CD14-positive monocyte (primary cell): ENCODE results near the gene TMEM86B. TPM values are rescaled to one million over a fixed set of nuclear protein-coding genes. Genes with fewer than 3 reads are reported as not detected.

ENCODE experiments used
- DNase-seq, 3 donors: peaks; one replicate each; pipeline ENCODE4 v3.0.0-alpha.2; 2011 to 2022
- H2AFZ ChIP-seq: 2 replicates; pipeline ENCODE4 v1.6.0; 2012; ENCODE audit warnings: mild to moderate bottlenecking, low read depth, low read length, inconsistent platforms; ENCODE audit not compliant: insufficient read depth, poor library complexity, severe bottlenecking
- H3K27ac ChIP-seq, 2 donors: 1 replicate in 1 of 2; 2 replicates in 1 of 2; pipeline ENCODE4 v1.5.1; 2012 to 2013; ENCODE audit warnings: low read length in 2 of 2, control low read depth in 1 of 2, inconsistent platforms in 1 of 2, low read depth in 1 of 2, mild to moderate bottlenecking in 1 of 2
- H3K27me3 ChIP-seq, 2 donors: one replicate each; pipeline versions ENCODE4 v1.6.0 to v1.6.1; 2011 to 2013; ENCODE audit warnings: low read length in 2 of 2; ENCODE audit not compliant: control insufficient read depth in 2 of 2, insufficient read depth in 2 of 2
- H3K36me3 ChIP-seq, 2 donors: replicated peaks in 1 of 2; 1 replicate in 1 of 2; 2 replicates in 1 of 2; pipeline versions ENCODE4 v1.5.1 to v1.6.1; 2012 to 2013; ENCODE audit warnings: low read length in 2 of 2, control low read depth in 1 of 2, inconsistent platforms in 1 of 2, mild to moderate bottlenecking in 1 of 2; ENCODE audit not compliant: insufficient read depth in 2 of 2, control insufficient read depth in 1 of 2
- H3K4me1 ChIP-seq, 2 donors: 1 replicate in 1 of 2; 2 replicates in 1 of 2; pipeline versions ENCODE4 v1.5.1 to v1.6.1; 2012 to 2013; ENCODE audit warnings: low read length in 2 of 2, control low read depth in 1 of 2, inconsistent platforms in 1 of 2, mild to moderate bottlenecking in 1 of 2, moderate library complexity in 1 of 2; ENCODE audit not compliant: insufficient read depth in 2 of 2, control insufficient read depth in 1 of 2
- H3K4me2 ChIP-seq: replicated peaks from 2 replicates; pipeline ENCODE3; 2012; ENCODE audit warnings: low read length, moderate library complexity, mild to moderate bottlenecking; ENCODE audit not compliant: poor library complexity, severe bottlenecking; ENCODE audit errors: extremely low read depth
- H3K4me3 ChIP-seq, 3 experiments: fragments of 200-600 bp in 1 of 3; sonication (generic) in 1 of 3; replicated peaks in 1 of 3; 1 replicate in 2 of 3; 2 replicates in 1 of 3; pipeline ENCODE4 v1.5.1; 2011 to 2013; ENCODE audit warnings: low read length in 3 of 3, mild to moderate bottlenecking in 3 of 3, control low read depth in 2 of 3, low read depth in 2 of 3, inconsistent platforms in 1 of 3, moderate library complexity in 1 of 3
- H3K79me2 ChIP-seq: 2 replicates; pipeline ENCODE4 v1.6.0; 2012; ENCODE audit warnings: mild to moderate bottlenecking, control low read depth, inconsistent platforms, low read length, moderate library complexity; ENCODE audit not compliant: insufficient read depth
- H3K9ac ChIP-seq: 2 replicates; pipeline ENCODE4 v1.6.0; 2017; ENCODE audit warnings: low read length, mild to moderate bottlenecking; ENCODE audit not compliant: insufficient read depth, poor library complexity, severe bottlenecking
- H3K9me3 ChIP-seq, 2 donors: replicated peaks in 1 of 2; 1 replicate in 1 of 2; 2 replicates in 1 of 2; pipeline versions ENCODE4 v1.5.1 to v1.6.1; 2012 to 2013; ENCODE audit warnings: low read length in 2 of 2, control low read depth in 1 of 2; ENCODE audit not compliant: control insufficient read depth in 1 of 2, insufficient read depth in 1 of 2
- H4K20me1 ChIP-seq: 2 replicates; pipeline ENCODE4 v1.6.0; 2012; ENCODE audit warnings: mild to moderate bottlenecking, low read length, control low read depth, moderate library complexity; ENCODE audit not compliant: insufficient read depth
- H3K27ac Mint-ChIP-seq, 7 donors: one replicate each; pipeline ENCODE4 v1.8.0; 2020; ENCODE audit warnings: mild to moderate bottlenecking in 7 of 7, mixed read lengths in 7 of 7, moderate library complexity in 6 of 7, inconsistent platforms in 2 of 7
- H3K27me3 Mint-ChIP-seq, 3 donors: one replicate each; pipeline ENCODE4 v1.8.0; 2021 to 2022; ENCODE audit warnings: low read depth in 3 of 3, mild to moderate bottlenecking in 3 of 3, mixed read lengths in 3 of 3, moderate library complexity in 3 of 3, inconsistent platforms in 1 of 3
- H3K36me3 Mint-ChIP-seq, 2 donors: one replicate each; pipeline ENCODE4 v1.8.0; 2020; ENCODE audit warnings: mixed read lengths in 2 of 2, inconsistent platforms in 1 of 2, mild to moderate bottlenecking in 1 of 2
- H3K4me1 Mint-ChIP-seq: one replicate; pipeline ENCODE4 v1.8.0; 2020; ENCODE audit warnings: mild to moderate bottlenecking, mixed read lengths
- H3K4me3 Mint-ChIP-seq, 2 donors: one replicate each; pipeline ENCODE4 v1.8.0; 2020; ENCODE audit warnings: mild to moderate bottlenecking in 2 of 2, mixed read lengths in 2 of 2, moderate library complexity in 1 of 2
- H3K9me3 Mint-ChIP-seq, 7 donors: one replicate each; pipeline ENCODE4 v1.8.0; 2020 to 2022; ENCODE audit warnings: mixed read lengths in 7 of 7, mild to moderate bottlenecking in 6 of 7, moderate library complexity in 6 of 7, inconsistent platforms in 2 of 7
- CTCF ChIP-seq: fragments of 200-600 bp; IDR thresholded peaks from one replicate; pipeline ENCODE4 v1.8.0; 2022; ENCODE audit warnings: antibody characterized with exemption, mild to moderate bottlenecking
- WGBS: methylation state at CpG from one replicate; pipeline ENCODE4 v1.1.5; 2013; ENCODE audit warnings: missing lambda C conversion rate; ENCODE audit not compliant: insufficient coverage; 5-methylcytosine and 5-hydroxymethylcytosine counted together
- intact Hi-C, 2 donors: fragments of 100-400 bp; cut with micrococcal nuclease; formaldehyde crosslinking; loops; one replicate each; pipeline versions ENCODE4 v1.15.0 to v1.15.1; 2023
- polyA plus RNA-seq, 3 donors: library from polyadenylated mRNA; depleted of rRNA in 1 of 3; unstranded in 2 of 3; stranded (reverse) in 1 of 3; fragments of 300-500 nt in 2 of 3; fragments of >200 nt in 1 of 3; fragmentation: Illumina TruSeq in 2 of 3; gene quantifications; 1 replicate in 2 of 3; 2 replicates in 1 of 3; pipeline ENCODE4 v1.2.3, GENCODE V29; 2012 to 2021

The TMEM86B gene
- polyA plus RNA-seq, 3 donors = 0.16 to 10.7 (median 0.38) TPM

- 56% methylated on average over 7 of the region's 12 CpGs for WGBS
- H3K4me1 Mint-ChIP-seq = peaks cover 14% of the 10 kb centered on the region
- intact Hi-C loops = no loop called here
Observed at GRCh38 chr19:55193481-55193880, 35.1 kb downstream of the TMEM86B start.

GRCh38 chr19:55189403-55189835 lies 39.1 kb downstream of the TMEM86B start:
- no peaks in the 10 kb centered on the region for H3K79me2 ChIP-seq
- H3K4me1 ChIP-seq = peaks cover 0 to 4% of the 10 kb centered on the region in 2 donors
- H3K36me3 Mint-ChIP-seq = no peaks in the 10 kb centered on the region
- intact Hi-C loops = no loop called here
- H3K9me3 Mint-ChIP-seq = peaks cover 0 to 1% (median 0%) of the 10 kb centered on the region in 7 donors
- no peak overlapping the region for H3K4me3 ChIP-seq
- DNase-seq = no peak
- H3K36me3 ChIP-seq = no peaks in the 10 kb centered on the region
- no peak overlapping the region for H3K4me2 ChIP-seq
- no peaks in the 10 kb centered on the region for H3K27me3 ChIP-seq
- peak overlapping the region in 1 of 2 donors; percentile 27 for H3K4me3 Mint-ChIP-seq
- WGBS = 68% methylated on average over 14 of the region's 15 CpGs
- no peaks in the 10 kb centered on the region for H3K9me3 ChIP-seq
- H3K27ac ChIP-seq = no peak overlapping the region
- no peak overlapping the region for H3K9ac ChIP-seq
- H3K4me1 Mint-ChIP-seq = peaks cover 15% of the 10 kb centered on the region
- TF ChIP-seq CTCF = no peak
- peak overlapping the region in 2 of 7 donors; percentile 25 to 86 for H3K27ac Mint-ChIP-seq
- H3K27me3 Mint-ChIP-seq = peaks cover 11 to 29% (median 19%) of the 10 kb centered on the region in 3 donors
- H4K20me1 ChIP-seq = no peaks in the 10 kb centered on the region
- H2AFZ ChIP-seq = no peak overlapping the region

More at GRCh38 chr19:55193481-55193880, 35.1 kb downstream of the TMEM86B start:
- no peak overlapping the region for H3K4me2 ChIP-seq
- H3K27me3 ChIP-seq = no peaks in the 10 kb centered on the region
- no peaks in the 10 kb centered on the region for H3K9me3 ChIP-seq
- no peak overlapping the region for H3K9ac ChIP-seq
- H4K20me1 ChIP-seq = no peaks in the 10 kb centered on the region
- Mint-ChIP-seq H3K36me3 (no peaks in the 10 kb centered on the region), H3K4me3 (peak overlapping the region in 1 of 2 donors; percentile 6), H3K27me3 (peaks cover 7 to 23% (median 16%) of the 10 kb centered on the region in 3 donors), H3K9me3 (peaks cover 0 to 1% (median 0%) of the 10 kb centered on the region in 7 donors), H3K27ac (peak overlapping the region in 1 of 7 donors; percentile 24)
- H2AFZ ChIP-seq = no peak overlapping the region
- H3K4me3 ChIP-seq = no peak overlapping the region
- no peak overlapping the region for H3K27ac ChIP-seq
- peaks cover 0 to 4% of the 10 kb centered on the region in 2 donors for H3K4me1 ChIP-seq
- no peak for DNase-seq
- H3K36me3 ChIP-seq = no peaks in the 10 kb centered on the region
- no peak for TF ChIP-seq CTCF
- no peaks in the 10 kb centered on the region for H3K79me2 ChIP-seq
